GM12875 (cell line): ENCODE data around the gene AGAP1.

ENCODE experiments used
- H3K4me3 ChIP-seq: one replicate; pipeline ENCODE4 v1.5.1; 2011; ENCODE audit warnings: low read depth, low read length, control low read depth
- TF ChIP-seq, protein P1 (sequence below): IDR thresholded peaks from 2 replicates; pipeline ENCODE4 v1.5.1; 2011; ENCODE audit warnings: low read depth, mild to moderate bottlenecking, control low read depth, inconsistent platforms, low read length, moderate library complexity, borderline replicate concordance; ENCODE audit not compliant: insufficient read depth

Gene AGAP1

DNA sequence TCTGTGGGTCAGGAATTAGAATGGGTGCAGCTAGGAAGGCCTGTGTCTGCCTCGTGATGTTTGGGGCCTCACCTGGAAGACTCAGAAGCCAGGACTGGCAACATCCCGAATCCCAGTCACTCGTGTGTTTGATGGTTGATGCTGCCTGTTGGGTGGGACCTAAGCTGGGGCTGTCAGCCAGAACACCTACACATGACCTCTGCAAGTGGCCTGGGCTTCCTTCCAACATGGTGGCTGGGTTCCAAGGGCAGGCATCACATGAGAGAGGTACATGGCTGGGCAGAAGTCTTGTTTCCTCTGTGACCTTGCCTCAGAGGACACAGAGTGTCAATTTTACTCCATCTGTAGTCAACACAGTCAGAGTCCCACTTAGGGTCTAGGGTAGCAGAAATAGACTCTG lies 496.5 kb downstream of the AGAP1 start:
- no peak overlapping the region for H3K4me3 ChIP-seq
- TF ChIP-seq, protein P1, sequence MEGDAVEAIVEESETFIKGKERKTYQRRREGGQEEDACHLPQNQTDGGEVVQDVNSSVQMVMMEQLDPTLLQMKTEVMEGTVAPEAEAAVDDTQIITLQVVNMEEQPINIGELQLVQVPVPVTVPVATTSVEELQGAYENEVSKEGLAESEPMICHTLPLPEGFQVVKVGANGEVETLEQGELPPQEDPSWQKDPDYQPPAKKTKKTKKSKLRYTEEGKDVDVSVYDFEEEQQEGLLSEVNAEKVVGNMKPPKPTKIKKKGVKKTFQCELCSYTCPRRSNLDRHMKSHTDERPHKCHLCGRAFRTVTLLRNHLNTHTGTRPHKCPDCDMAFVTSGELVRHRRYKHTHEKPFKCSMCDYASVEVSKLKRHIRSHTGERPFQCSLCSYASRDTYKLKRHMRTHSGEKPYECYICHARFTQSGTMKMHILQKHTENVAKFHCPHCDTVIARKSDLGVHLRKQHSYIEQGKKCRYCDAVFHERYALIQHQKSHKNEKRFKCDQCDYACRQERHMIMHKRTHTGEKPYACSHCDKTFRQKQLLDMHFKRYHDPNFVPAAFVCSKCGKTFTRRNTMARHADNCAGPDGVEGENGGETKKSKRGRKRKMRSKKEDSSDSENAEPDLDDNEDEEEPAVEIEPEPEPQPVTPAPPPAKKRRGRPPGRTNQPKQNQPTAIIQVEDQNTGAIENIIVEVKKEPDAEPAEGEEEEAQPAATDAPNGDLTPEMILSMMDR: no peak

DNA sequence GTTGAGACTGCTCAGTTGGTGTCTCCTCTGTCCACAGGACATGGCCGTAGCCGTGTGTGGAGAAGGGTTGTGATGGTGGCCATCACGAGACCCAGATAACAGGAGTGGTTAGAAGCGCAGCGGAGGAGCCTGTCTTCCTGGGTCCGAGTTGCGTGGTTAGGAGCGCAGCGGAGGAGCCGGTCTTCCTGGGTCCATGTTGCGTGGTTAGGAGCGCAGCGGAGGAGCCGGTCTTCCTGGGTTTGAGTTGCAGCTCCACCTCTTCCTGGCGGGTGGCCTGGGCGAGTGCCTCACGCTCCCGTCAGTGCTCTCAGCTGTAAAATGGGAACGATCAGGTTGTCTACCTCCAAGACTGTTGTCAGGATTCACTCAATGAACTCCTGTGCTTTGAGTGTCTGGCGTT lies 498.2 kb downstream of the AGAP1 start:
- TF ChIP-seq, protein P1: no peak
- no peak overlapping the region for H3K4me3 ChIP-seq

DNA sequence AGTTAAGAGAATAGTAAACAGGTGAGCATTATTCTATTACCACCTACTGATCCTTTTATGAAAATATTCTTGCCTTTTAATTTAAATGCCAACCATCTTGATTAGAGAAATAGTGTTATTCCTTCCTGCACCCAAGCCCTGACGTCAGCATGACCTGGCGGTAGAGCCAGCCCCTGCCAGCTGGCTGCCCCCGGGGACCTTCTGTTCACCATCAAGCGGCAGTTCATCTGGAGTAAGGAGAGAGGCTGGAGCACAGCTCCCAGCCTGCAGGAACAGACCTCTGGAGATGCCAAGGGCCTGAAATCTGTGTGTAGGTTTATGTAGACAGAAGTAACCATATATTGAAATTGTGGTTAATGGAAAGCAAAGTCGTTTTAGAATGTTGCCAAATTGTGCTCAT lies 502.6 kb downstream of the AGAP1 start:
- TF ChIP-seq, protein P1: no peak

DNA sequence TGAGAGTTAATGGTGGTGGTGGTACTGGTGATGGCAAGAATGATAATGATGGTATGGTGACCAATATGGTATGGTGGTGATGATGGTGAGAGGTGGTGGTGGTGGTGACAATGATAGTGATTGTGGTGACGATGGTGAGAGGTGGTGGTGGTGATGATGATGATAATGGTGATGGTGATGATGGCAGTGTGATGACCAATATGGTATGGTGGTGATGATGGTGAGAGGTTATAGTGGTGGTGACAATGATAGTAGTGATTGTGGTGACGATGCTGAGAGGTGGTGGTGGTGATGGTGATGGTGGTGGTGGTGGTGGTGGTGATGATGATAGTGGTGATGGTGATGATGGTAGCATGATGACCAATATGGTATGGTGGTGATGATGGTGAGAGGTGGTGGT lies 505.2 kb downstream of the AGAP1 start:
- TF ChIP-seq, protein P1: no peak

More for the DNA sequence above, 502.6 kb downstream of the AGAP1 start:
- no peak overlapping the region for H3K4me3 ChIP-seq

DNA sequence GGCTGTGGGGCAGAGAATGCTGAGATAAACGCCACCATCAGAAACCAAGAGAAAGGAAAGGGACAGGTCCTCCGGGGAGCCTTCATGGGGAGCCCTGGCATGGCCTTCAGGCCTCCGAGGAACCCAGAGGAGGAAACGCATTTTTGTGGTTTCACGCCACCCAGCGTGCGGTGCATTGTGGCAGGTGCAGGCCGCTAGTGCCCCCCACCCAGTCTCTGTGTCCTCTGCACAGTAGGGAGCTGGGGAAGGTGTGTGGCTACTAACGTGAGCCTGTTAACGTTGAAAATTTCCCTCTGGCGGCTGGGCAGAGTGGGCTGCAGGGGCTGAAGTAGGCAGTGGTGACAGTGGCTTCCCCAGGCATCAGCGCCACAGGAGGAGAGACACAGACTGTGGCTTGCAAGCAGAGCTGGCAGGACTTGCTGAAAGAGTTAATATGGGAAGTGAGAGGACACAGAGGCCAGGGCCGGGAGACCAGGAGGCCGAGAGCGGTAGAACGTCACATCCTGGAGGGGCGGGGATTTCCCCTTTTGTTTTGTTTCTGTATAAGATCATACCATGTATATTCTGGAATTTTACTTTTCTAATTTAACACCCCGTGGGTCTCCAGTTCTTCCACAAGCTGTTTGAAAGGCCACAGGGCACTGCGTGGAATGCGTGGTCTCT lies 507.5 kb downstream of the AGAP1 start:
- TF ChIP-seq, protein P1: no peak
- no peak overlapping the region for H3K4me3 ChIP-seq

More for the DNA sequence above, 505.2 kb downstream of the AGAP1 start:
- H3K4me3 ChIP-seq: no peak overlapping the region

DNA sequence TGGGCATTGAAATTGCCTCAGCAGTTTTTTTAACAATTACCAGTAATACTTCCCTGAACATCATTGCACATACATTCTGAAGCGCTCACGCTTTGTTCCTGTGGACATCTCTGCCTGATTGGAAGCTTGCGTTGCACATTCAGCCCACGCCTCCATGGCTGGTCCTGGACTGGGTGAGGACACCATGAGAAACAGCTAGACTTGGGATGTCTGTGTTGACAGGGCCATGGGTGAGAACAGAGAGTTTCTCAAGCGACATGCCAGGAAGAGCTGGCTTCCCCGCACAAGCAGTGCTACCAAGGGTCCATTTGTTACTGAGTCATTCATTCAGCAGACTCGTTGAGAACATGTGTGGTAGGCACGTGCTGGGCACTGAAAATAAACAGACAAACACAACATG lies 508.0 kb downstream of the AGAP1 start:
- TF ChIP-seq, protein P1: no peak

DNA sequence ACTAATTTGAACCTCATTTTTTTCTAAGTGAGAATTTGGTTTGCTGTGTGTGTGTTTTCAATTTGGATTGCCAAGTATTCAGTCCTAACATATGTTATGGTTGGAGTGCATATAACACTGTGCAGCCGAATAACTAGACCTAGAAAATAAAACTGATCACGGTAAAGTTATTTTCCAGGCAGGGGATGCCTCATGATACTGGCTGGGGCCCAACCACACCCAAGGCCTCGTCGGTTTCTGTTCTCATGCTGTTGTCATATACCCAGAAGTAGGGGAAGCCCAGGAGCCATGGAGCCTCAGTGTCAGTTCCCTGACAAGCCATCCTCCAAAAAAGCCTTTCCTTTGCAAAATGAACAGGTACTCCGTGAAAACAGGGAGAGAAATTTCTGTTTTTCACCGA lies 514.2 kb downstream of the AGAP1 start:
- TF ChIP-seq, protein P1: no peak
- no peak overlapping the region for H3K4me3 ChIP-seq

More for the DNA sequence above, 508.0 kb downstream of the AGAP1 start:
- no peak overlapping the region for H3K4me3 ChIP-seq
